SK-N-MC (cell line): Measurements from ENCODE around the gene PIGR.

Experiments
- FOXP2 ChIP-seq: optimal IDR thresholded peaks from 2 replicates; pipeline ENCODE3; 2011; ENCODE audit warnings: mild to moderate bottlenecking, moderate library complexity; ENCODE audit not compliant: insufficient read depth; ENCODE audit errors: extremely low read length, control extremely low read depth
- POLR2AphosphoS5 ChIP-seq: IDR thresholded peaks from 2 replicates; pipeline ENCODE4 v1.6.1; 2012; ENCODE audit warnings: mild to moderate bottlenecking, low read depth, low read length, borderline replicate concordance

DNA sequence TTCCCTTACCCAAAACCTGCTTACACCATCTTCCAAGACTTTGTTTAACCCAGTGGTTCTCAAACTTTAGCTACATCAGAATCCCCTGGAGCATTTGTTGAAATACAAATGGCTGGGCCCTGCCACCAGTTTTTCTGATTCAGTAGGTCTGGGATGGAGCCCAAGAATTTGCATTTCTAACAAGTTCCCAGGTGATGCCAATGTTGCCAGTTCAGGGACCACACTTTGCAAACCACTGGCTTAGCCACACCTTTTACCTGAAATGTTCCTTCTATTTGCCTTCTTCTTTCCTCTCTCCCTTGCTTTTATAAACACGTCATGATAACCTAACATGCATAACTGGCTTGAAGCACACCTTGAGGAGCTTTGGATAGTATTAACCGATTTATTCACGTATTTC, 40.1 kb upstream of the PIGR start:
- TF ChIP-seq FOXP2 (no peak), POLR2AphosphoS5 (no peak)
